Measurements from ENCODE around the gene LCAT.

Gene LCAT

GRCh38 chr16:67909056-67909742, 34.7 kb downstream of the LCAT start:
- no peak for DNase-seq (ENCODE audit: low read depth in 2 of 2)

GRCh38 chr16:67907397-67908180, 36.3 kb downstream of the LCAT start:
- DNase-seq (ENCODE audit: low read depth in 2 of 2): no peak

GRCh38 chr16:67902831-67903230, 41.1 kb downstream of the LCAT start:
- DNase-seq (ENCODE audit: low read depth in 2 of 2): no peak

GRCh38 chr16:67901734-67902133, 42.2 kb downstream of the LCAT start:
- no peak for DNase-seq (ENCODE audit: low read depth in 2 of 2)

- no peak for DNase-seq (ENCODE audit: low read depth in 2 of 2)
Observed at GRCh38 chr16:67897231-67897630, 46.7 kb downstream of the LCAT start.

GRCh38 chr16:67893743-67894399, 50.0 kb downstream of the LCAT start:
- no peak for DNase-seq (ENCODE audit: low read depth in 2 of 2)

GRCh38 chr16:67892899-67893742, 50.8 kb downstream of the LCAT start, which contains the start of gene PSKH1:
Gene PSKH1, plus strand, starts transcription at chr16:67893254. Its CDS starts 15,496 bp downstream, at chr16:67908750.
- peak; percentile 79 to 89 for DNase-seq (ENCODE audit: low read depth in 2 of 2)

GRCh38 chr16:67892375-67892774, 51.5 kb downstream of the LCAT start:
- DNase-seq (ENCODE audit: low read depth in 2 of 2): no peak
